Measurements from ENCODE around the gene ST6GALNAC4. TPM values are rescaled to one million over a fixed set of nuclear protein-coding genes. Genes with fewer than 3 reads are reported as not detected.

Gene ST6GALNAC4
- total RNA-seq, 1 donor from 2014 or later, result 21.4 TPM

GRCh38 chr9:127950513-127951289 lies 33.9 kb upstream of the ST6GALNAC4 start:
- peaks cover 42% of the 10 kb centered on the region for H3K4me1 Mint-ChIP-seq (ENCODE audit: unreplicated experiment)

GRCh38 chr9:127949827-127950512 lies 33.1 kb upstream of the ST6GALNAC4 start:
- TF ChIP-seq CTCF (IDR thresholded peaks at IDR 0.05), result no peak
- Mint-ChIP-seq H3K4me1 (ENCODE audit: unreplicated experiment) (peaks cover 36% of the 10 kb centered on the region), H3K4me3 (ENCODE audit: unreplicated experiment) (no peak overlapping the region), H3K27me3 (ENCODE audit: unreplicated experiment) (no peaks in the 10 kb centered on the region), H3K27ac (ENCODE audit: unreplicated experiment) (no peak overlapping the region), H3K9me3 (ENCODE audit: unreplicated experiment) (no peaks in the 10 kb centered on the region), H3K36me3 (ENCODE audit: unreplicated experiment) (peaks cover 7% of the 10 kb centered on the region)
- no peak for DNase-seq (ENCODE audit: extremely low spot score, unreplicated experiment)

More at GRCh38 chr9:127950513-127951289, 33.9 kb upstream of the ST6GALNAC4 start:
- H3K27ac Mint-ChIP-seq (ENCODE audit: unreplicated experiment), result no peak overlapping the region
- no peak overlapping the region for H3K4me3 Mint-ChIP-seq (ENCODE audit: unreplicated experiment)
- no peak for DNase-seq (ENCODE audit: extremely low spot score, unreplicated experiment)
- peaks cover 7% of the 10 kb centered on the region for H3K36me3 Mint-ChIP-seq (ENCODE audit: unreplicated experiment)
- no peak for TF ChIP-seq CTCF (IDR thresholded peaks at IDR 0.05)
- no peaks in the 10 kb centered on the region for H3K27me3 Mint-ChIP-seq (ENCODE audit: unreplicated experiment)
- no peaks in the 10 kb centered on the region for H3K9me3 Mint-ChIP-seq (ENCODE audit: unreplicated experiment)

GRCh38 chr9:127947841-127948710 lies 31.2 kb upstream of the ST6GALNAC4 start:
- Mint-ChIP-seq H3K4me3 (ENCODE audit: unreplicated experiment) (no peak overlapping the region), H3K27me3 (ENCODE audit: unreplicated experiment) (no peaks in the 10 kb centered on the region), H3K27ac (ENCODE audit: unreplicated experiment) (no peak overlapping the region), H3K36me3 (ENCODE audit: unreplicated experiment) (peaks cover 10% of the 10 kb centered on the region), H3K9me3 (ENCODE audit: unreplicated experiment) (no peaks in the 10 kb centered on the region), H3K4me1 (ENCODE audit: unreplicated experiment) (peaks cover 34% of the 10 kb centered on the region)
- no peak for DNase-seq (ENCODE audit: extremely low spot score, unreplicated experiment)
- TF ChIP-seq CTCF (IDR thresholded peaks at IDR 0.05), result no peak

GRCh38 chr9:127946728-127947127 lies 29.9 kb upstream of the ST6GALNAC4 start:
- TF ChIP-seq CTCF (IDR thresholded peaks at IDR 0.05), result no peak
- Mint-ChIP-seq H3K4me3 (ENCODE audit: unreplicated experiment) (no peak overlapping the region), H3K36me3 (ENCODE audit: unreplicated experiment) (peaks cover 17% of the 10 kb centered on the region), H3K27me3 (ENCODE audit: unreplicated experiment) (no peaks in the 10 kb centered on the region), H3K4me1 (ENCODE audit: unreplicated experiment) (peaks cover 34% of the 10 kb centered on the region), H3K27ac (ENCODE audit: unreplicated experiment) (no peak overlapping the region), H3K9me3 (ENCODE audit: unreplicated experiment) (no peaks in the 10 kb centered on the region)
- no peak for DNase-seq (ENCODE audit: extremely low spot score, unreplicated experiment)
